Activated CD8-positive, alpha-beta memory T cell treated with anti-CD3 and anti-CD28 coated beads, Interleukin-2, amount 50 U/mL, for 24 hours (primary cell): ENCODE results near the gene KDM4B.

Experiments used
- DNase-seq: peaks from one replicate; pipeline ENCODE4 v3.0.0-alpha.2; 2020; ENCODE audit errors: extremely low read depth

Gene KDM4B

GRCh38 chr19:5086725-5087439, 118.0 kb downstream of the KDM4B start:
- no peak for DNase-seq

GRCh38 chr19:5089283-5089682, 120.4 kb downstream of the KDM4B start:
- no peak for DNase-seq

GRCh38 chr19:5090465-5091017, 121.6 kb downstream of the KDM4B start:
- DNase-seq, result no peak

- DNase-seq, result no peak
Measured at GRCh38 chr19:5091018-5091683, 122.2 kb downstream of the KDM4B start.

- no peak for DNase-seq
Measured at GRCh38 chr19:5091684-5092480, 123.0 kb downstream of the KDM4B start.

- DNase-seq, result no peak
Measured at GRCh38 chr19:5092481-5092843, 123.5 kb downstream of the KDM4B start.

- DNase-seq, result no peak
Measured at GRCh38 chr19:5093297-5093928, 124.5 kb downstream of the KDM4B start.

- DNase-seq, result no peak
Measured at GRCh38 chr19:5093948-5094718, 125.2 kb downstream of the KDM4B start.

GRCh38 chr19:5094768-5095567, 126.1 kb downstream of the KDM4B start:
- DNase-seq, result no peak

- DNase-seq, result no peak
Measured at GRCh38 chr19:5095568-5095850, 126.6 kb downstream of the KDM4B start.

GRCh38 chr19:5096536-5096935, 127.6 kb downstream of the KDM4B start:
- no peak for DNase-seq

- DNase-seq, result no peak
Measured at GRCh38 chr19:5097331-5097930, 128.5 kb downstream of the KDM4B start.

- DNase-seq, result no peak
Measured at GRCh38 chr19:5097959-5098623, 129.2 kb downstream of the KDM4B start.

- DNase-seq, result no peak
Measured at GRCh38 chr19:5098646-5099045, 129.7 kb downstream of the KDM4B start.

- no peak for DNase-seq
Measured at GRCh38 chr19:5099701-5100221, 130.8 kb downstream of the KDM4B start.

- no peak for DNase-seq
Measured at GRCh38 chr19:5101871-5102270, 133.0 kb downstream of the KDM4B start.

GRCh38 chr19:5102520-5102919, 133.6 kb downstream of the KDM4B start:
- no peak for DNase-seq

- no peak for DNase-seq
Measured at GRCh38 chr19:5103061-5103701, 134.3 kb downstream of the KDM4B start.
